CD4-positive, alpha-beta T cell treated with Interferon alpha-2 for 1 hour (primary cell): ENCODE measurements around the gene SPEF1.
"Not testable (repeated sequence)": the region's sequence is repeated elsewhere in the genome, so short reads cannot be mapped to it uniquely, and the experiment has no call there.

Experiments used
- DNase-seq, 2 donors: peaks; one replicate each; pipeline ENCODE4 v3.0.0-alpha.2; 2020 to 2022

SPEF1 gene

GRCh38 chr20:3804781-3805180 lies 23.5 kb upstream of the SPEF1 start:
- no peak for DNase-seq

GRCh38 chr20:3804254-3804751 lies 23.1 kb upstream of the SPEF1 start:
- no peak for DNase-seq

GRCh38 chr20:3803854-3804253 lies 22.6 kb upstream of the SPEF1 start:
- DNase-seq = no peak

GRCh38 chr20:3803289-3803688 lies 22.0 kb upstream of the SPEF1 start:
- no peak for DNase-seq

GRCh38 chr20:3802524-3803239 lies 21.4 kb upstream of the SPEF1 start:
- no peak for DNase-seq

GRCh38 chr20:3801846-3802245 lies 20.6 kb upstream of the SPEF1 start:
- DNase-seq = no peak

- DNase-seq = no peak
Observed at GRCh38 chr20:3801299-3801698, 20.1 kb upstream of the SPEF1 start.

- DNase-seq = no peak
Observed at GRCh38 chr20:3800878-3801260, 19.6 kb upstream of the SPEF1 start.

- no peak for DNase-seq
Observed at GRCh38 chr20:3800256-3800877, 19.1 kb upstream of the SPEF1 start.

- DNase-seq = no peak
Observed at GRCh38 chr20:3798908-3799248, 17.6 kb upstream of the SPEF1 start.

GRCh38 chr20:3798373-3798768 lies 17.1 kb upstream of the SPEF1 start:
- no peak for DNase-seq

- DNase-seq = peak in 1 of 2 donors; percentile 67
Observed at GRCh38 chr20:3797592-3798372, 16.5 kb upstream of the SPEF1 start.

GRCh38 chr20:3797226-3797545 lies 15.9 kb upstream of the SPEF1 start:
- DNase-seq = no peak

- DNase-seq = no peak
Observed at GRCh38 chr20:3796477-3797225, 15.4 kb upstream of the SPEF1 start.

GRCh38 chr20:3795511-3796468 lies 14.5 kb upstream of the SPEF1 start, which contains the start of gene CDC25B:
Gene CDC25B (plus strand): TSS chr20:3796310. CDS start chr20:3796532, 222 bp downstream.
- DNase-seq = peak; percentile 84 to 91

GRCh38 chr20:3794701-3795420 lies 13.6 kb upstream of the SPEF1 start:
- no peak for DNase-seq

GRCh38 chr20:3794168-3794567 lies 12.9 kb upstream of the SPEF1 start:
- DNase-seq = not testable (repeated sequence)

- not testable (repeated sequence) for DNase-seq
Observed at GRCh38 chr20:3789201-3789600, 8.0 kb upstream of the SPEF1 start.

GRCh38 chr20:3788685-3789155 lies 7.5 kb upstream of the SPEF1 start:
- no peak for DNase-seq

- DNase-seq = no peak
Observed at GRCh38 chr20:3787324-3788014, 6.2 kb upstream of the SPEF1 start.
